ENCODE data around the gene ZNF384. TPM values are rescaled to one million over a fixed set of nuclear protein-coding genes. Genes with fewer than 3 reads are reported as not detected.

ZNF384 gene
- total RNA-seq, 1 experiment from 2014 or later: 88.0 TPM

DNA sequence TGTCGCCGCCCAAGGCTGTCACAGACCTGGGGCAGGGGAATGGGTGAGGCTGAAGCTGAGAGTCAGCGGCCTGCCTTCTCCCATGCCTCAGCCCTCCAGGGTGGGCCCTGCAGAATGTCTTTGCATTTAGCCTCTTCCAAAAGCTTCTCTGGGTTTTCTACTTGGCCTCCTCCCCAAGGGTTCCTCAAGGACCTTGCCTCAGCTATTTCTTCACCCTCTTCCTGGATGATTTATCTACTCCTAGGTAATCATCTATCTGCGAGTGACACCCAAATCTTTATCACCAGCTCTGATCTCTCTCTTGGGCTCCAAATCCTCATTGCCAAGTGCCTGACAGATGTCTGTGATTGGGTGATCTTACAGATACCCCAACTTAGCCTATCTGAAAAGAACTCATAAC is 48.7 kb downstream of the ZNF384 start:
- peaks cover 41% of the 10 kb centered on the region for H3K27me3 Mint-ChIP-seq (ENCODE audit: low read depth)
- Histone ChIP-seq H4K20me1 (ENCODE audit: control insufficient read depth, insufficient read depth, insufficient read length) (no peaks in the 10 kb centered on the region), H3K23ac (ENCODE audit: insufficient read length, low read depth, low read length) (no peak overlapping the region), H4K8ac (replicated peaks; ENCODE audit: insufficient read length, low read depth, low read length) (no peak overlapping the region), H4K5ac (ENCODE audit: insufficient read length, low read depth, low read length) (no peak overlapping the region), H3K14ac (ENCODE audit: insufficient read depth, low read length) (no peak overlapping the region), H3K9ac (ENCODE audit: extremely low read depth, insufficient read length, low read length) (no peak overlapping the region), H2BK5ac (ENCODE audit: insufficient read length, low read length) (no peak overlapping the region), H3K23me2 (ENCODE audit: insufficient read length, low read depth, low read length, poor library complexity, severe bottlenecking) (no peaks in the 10 kb centered on the region), H3K4ac (ENCODE audit: low read depth, low read length) (no peak overlapping the region), H2BK12ac (ENCODE audit: insufficient read length, low read depth, low read length) (no peak overlapping the region), H4K91ac (ENCODE audit: insufficient read length, low read depth, low read length) (no peak overlapping the region), H3K27me3 (ENCODE audit: insufficient read depth, low read length) (no peaks in the 10 kb centered on the region), H3K79me1 (ENCODE audit: insufficient read depth, low read depth, low read length, poor library complexity, severe bottlenecking) (no peaks in the 10 kb centered on the region), H2AFZ (ENCODE audit: low read length) (no peak overlapping the region), H2BK15ac (ENCODE audit: low read depth, low read length) (no peak overlapping the region), H3K27ac (ENCODE audit: insufficient read length, low read depth, low read length) (no peak overlapping the region), H3K56ac (ENCODE audit: insufficient read length, low read depth, low read length) (no peak overlapping the region), H3K9me3 (ENCODE audit: control insufficient read depth, low read depth, low read length) (no peaks in the 10 kb centered on the region), H3K4me1 (ENCODE audit: insufficient read depth, low read length) (no peaks in the 10 kb centered on the region; the same call in 1 of the 2 replicates), H3T11ph (ENCODE audit: low read length) (no peak overlapping the region), H2AK5ac (ENCODE audit: insufficient read length, low read length) (no peak overlapping the region), H2BK20ac (ENCODE audit: low read depth, low read length, poor library complexity, severe bottlenecking) (no peak overlapping the region), H3K18ac (ENCODE audit: insufficient read length, low read depth, low read length) (no peak overlapping the region), H3K79me2 (ENCODE audit: insufficient read depth, low read length) (no peaks in the 10 kb centered on the region), H2BK120ac (ENCODE audit: low read depth, low read length, poor library complexity, severe bottlenecking) (no peak overlapping the region), H3K4me2 (ENCODE audit: insufficient read depth, insufficient read length, low read length) (no peak overlapping the region)
- no peaks in the 10 kb centered on the region for H3K9me3 Mint-ChIP-seq
- H3K4me1 Mint-ChIP-seq: peaks cover 16 to 23% of the 10 kb centered on the region in 2 experiments
- no peak overlapping the region for H3K27ac Mint-ChIP-seq
- TF ChIP-seq, protein P1, sequence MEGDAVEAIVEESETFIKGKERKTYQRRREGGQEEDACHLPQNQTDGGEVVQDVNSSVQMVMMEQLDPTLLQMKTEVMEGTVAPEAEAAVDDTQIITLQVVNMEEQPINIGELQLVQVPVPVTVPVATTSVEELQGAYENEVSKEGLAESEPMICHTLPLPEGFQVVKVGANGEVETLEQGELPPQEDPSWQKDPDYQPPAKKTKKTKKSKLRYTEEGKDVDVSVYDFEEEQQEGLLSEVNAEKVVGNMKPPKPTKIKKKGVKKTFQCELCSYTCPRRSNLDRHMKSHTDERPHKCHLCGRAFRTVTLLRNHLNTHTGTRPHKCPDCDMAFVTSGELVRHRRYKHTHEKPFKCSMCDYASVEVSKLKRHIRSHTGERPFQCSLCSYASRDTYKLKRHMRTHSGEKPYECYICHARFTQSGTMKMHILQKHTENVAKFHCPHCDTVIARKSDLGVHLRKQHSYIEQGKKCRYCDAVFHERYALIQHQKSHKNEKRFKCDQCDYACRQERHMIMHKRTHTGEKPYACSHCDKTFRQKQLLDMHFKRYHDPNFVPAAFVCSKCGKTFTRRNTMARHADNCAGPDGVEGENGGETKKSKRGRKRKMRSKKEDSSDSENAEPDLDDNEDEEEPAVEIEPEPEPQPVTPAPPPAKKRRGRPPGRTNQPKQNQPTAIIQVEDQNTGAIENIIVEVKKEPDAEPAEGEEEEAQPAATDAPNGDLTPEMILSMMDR (conservative IDR thresholded peaks at IDR 0.05): no peak
- H3K4me3 Mint-ChIP-seq: no peak overlapping the region
- DNase-seq: no peak
- no peaks in the 10 kb centered on the region for H3K36me3 Mint-ChIP-seq (ENCODE audit: insufficient read depth in 1 of 3, low read depth in 3 of 3)
- no CpG with 5 or more reads among the region's 4 CpGs for WGBS (ENCODE audit: extremely low coverage, insufficient read length, low lambda C conversion rate)

Measured in H9 (cell line).